Right lobe of liver (tissue), 4 donors: ENCODE results near the gene COL19A1.

Source experiments
- CTCF ChIP-seq, 4 donors: fragments of 200-600 bp in 3 of 4; fragments of 450-650 bp in 1 of 4; IDR thresholded peaks; one replicate each; pipeline versions ENCODE4 v1.5.1 to v1.8.0; 2016 to 2022; ENCODE audit warnings: antibody characterized with exemption in 4 of 4, mild to moderate bottlenecking in 2 of 4
- POLR2A ChIP-seq: fragments of 450-650 bp; IDR thresholded peaks from one replicate; pipeline ENCODE4 v1.6.1; 2017; ENCODE audit warnings: antibody characterized with exemption, mild to moderate bottlenecking
- donor health status: DM: no; HTN: no; CAD: no.
- donor health status: DM: no; HTN: no; CAD: no.
- donor health status: DM: no; HTN: yes; CAD: no.

- TF ChIP-seq CTCF (IDR thresholded peaks at IDR 0.05), result no peak
- TF ChIP-seq POLR2A, result no peak
These were observed 194.3 kb downstream of the COL19A1 start for GRCh38 chr6:70060680-70061079.
